ENCODE data around the gene FUT4. TPM values are rescaled to one million over a fixed set of nuclear protein-coding genes. Genes with fewer than 3 reads are reported as not detected.

FUT4 gene
- total RNA-seq, 1 donor from 2014 or later: 10.6 TPM

- DNase-seq (ENCODE audit: low read depth): no peak
- TF ChIP-seq CTCF (conservative IDR thresholded peaks at IDR 0.05; ENCODE audit: low read depth, low read length): peak; percentile 63
- no peak overlapping the region for H3K4me3 ChIP-seq (ENCODE audit: low read depth, low read length)
These were observed 24.1 kb upstream of the FUT4 start for GRCh38 chr11:94519478-94520084.

- H3K4me3 ChIP-seq (ENCODE audit: low read depth, low read length): no peak overlapping the region
- DNase-seq (ENCODE audit: low read depth): no peak
- TF ChIP-seq CTCF (conservative IDR thresholded peaks at IDR 0.05; ENCODE audit: low read depth, low read length): peak; percentile 62
These were observed 22.0 kb upstream of the FUT4 start for GRCh38 chr11:94521684-94522083.

GRCh38 chr11:94524341-94524740 lies 19.4 kb upstream of the FUT4 start:
- no peak for DNase-seq (ENCODE audit: low read depth)
- no peak overlapping the region for H3K4me3 ChIP-seq (ENCODE audit: low read depth, low read length)
- TF ChIP-seq CTCF (conservative IDR thresholded peaks at IDR 0.05; ENCODE audit: low read depth, low read length): no peak

- no peak overlapping the region for H3K4me3 ChIP-seq (ENCODE audit: low read depth, low read length)
- DNase-seq (ENCODE audit: low read depth): no peak
- TF ChIP-seq CTCF (conservative IDR thresholded peaks at IDR 0.05; ENCODE audit: low read depth, low read length): no peak
These were observed 18.0 kb upstream of the FUT4 start for GRCh38 chr11:94525546-94526324.

- TF ChIP-seq CTCF (conservative IDR thresholded peaks at IDR 0.05; ENCODE audit: low read depth, low read length): no peak
- DNase-seq (ENCODE audit: low read depth): no peak
- H3K4me3 ChIP-seq (ENCODE audit: low read depth, low read length): no peak overlapping the region
These were observed 16.9 kb upstream of the FUT4 start for GRCh38 chr11:94526645-94527438.

- no peak overlapping the region for H3K4me3 ChIP-seq (ENCODE audit: low read depth, low read length)
- TF ChIP-seq CTCF (conservative IDR thresholded peaks at IDR 0.05; ENCODE audit: low read depth, low read length): no peak
- DNase-seq (ENCODE audit: low read depth): no peak
These were observed 15.2 kb upstream of the FUT4 start for GRCh38 chr11:94528551-94528950.

Data from epithelial cell of proximal tubule (primary cell).